OCI-M2 (cell line): Measurements from ENCODE around the gene NOX1.

Source experiments
- DNase-seq: peaks from one replicate; lab custom pipeline; 2025; ENCODE audit not compliant: unreplicated experiment; lab: John Stamatoyannopoulos, UW

The NOX1 gene

GRCh38 chrX:100874325-100874724 lies at the start of gene NOX1:
NOX1 (minus strand) TSS chrX:100874359; CDS start chrX:100874139, 220 bp downstream.
- no peak for DNase-seq

- no peak for DNase-seq
Observed at GRCh38 chrX:100915562-100915961, 41.4 kb upstream of the NOX1 start.

- no peak for DNase-seq
Observed at GRCh38 chrX:100913111-100913510, 39.0 kb upstream of the NOX1 start.

- no peak for DNase-seq
Observed at GRCh38 chrX:100911731-100912130, 37.6 kb upstream of the NOX1 start.

GRCh38 chrX:100905620-100906019 lies 31.5 kb upstream of the NOX1 start:
- no peak for DNase-seq

GRCh38 chrX:100904433-100904832 lies 30.3 kb upstream of the NOX1 start:
- DNase-seq, result no peak

GRCh38 chrX:100895365-100896075 lies 21.4 kb upstream of the NOX1 start:
- DNase-seq, result no peak

GRCh38 chrX:100883654-100884053 lies 9.5 kb upstream of the NOX1 start:
- DNase-seq, result no peak

- no peak for DNase-seq
Observed at GRCh38 chrX:100880368-100880767, 6.2 kb upstream of the NOX1 start.

- DNase-seq, result no peak
Observed at GRCh38 chrX:100871594-100872560, 2.3 kb downstream of the NOX1 start.

- no peak for DNase-seq
Observed at GRCh38 chrX:100870527-100870926, 3.6 kb downstream of the NOX1 start.

- DNase-seq, result no peak
Observed at GRCh38 chrX:100868273-100868672, 5.9 kb downstream of the NOX1 start.

GRCh38 chrX:100864657-100865391 lies 9.3 kb downstream of the NOX1 start:
- no peak for DNase-seq

GRCh38 chrX:100863326-100863864 lies 10.8 kb downstream of the NOX1 start:
- DNase-seq, result no peak

- DNase-seq, result no peak
Observed at GRCh38 chrX:100852810-100853209, 21.3 kb downstream of the NOX1 start.

- DNase-seq, result no peak
Observed at GRCh38 chrX:100850317-100850716, 23.8 kb downstream of the NOX1 start.

- DNase-seq, result no peak
Observed at GRCh38 chrX:100831219-100831946, 42.8 kb downstream of the NOX1 start.

GRCh38 chrX:100830547-100830946 lies 43.6 kb downstream of the NOX1 start:
- DNase-seq, result no peak

- DNase-seq, result no peak
Observed at GRCh38 chrX:100830143-100830542, 44.0 kb downstream of the NOX1 start.

GRCh38 chrX:100829730-100830129 lies 44.4 kb downstream of the NOX1 start:
- DNase-seq, result no peak
